HUES48 (cell line): ENCODE measurements around the gene CEP89.
"Not testable (repeated sequence)": the region's sequence is repeated elsewhere in the genome, so short reads cannot be mapped to it uniquely, and the experiment has no call there.

Source experiments
- H3K27ac ChIP-seq: one replicate; pipeline ENCODE4 v1.7.0; 2013; ENCODE audit warnings: low read depth, low read length, inconsistent platforms
- H3K27me3 ChIP-seq: 2 replicates; pipeline ENCODE4 v1.6.1; 2013; ENCODE audit warnings: mild to moderate bottlenecking, low read length; ENCODE audit not compliant: control insufficient read depth, insufficient read depth
- H3K36me3 ChIP-seq: 2 replicates; pipeline ENCODE4 v1.6.1; 2013; ENCODE audit warnings: low read length; ENCODE audit not compliant: control insufficient read depth, insufficient read depth
- H3K4me1 ChIP-seq: 2 replicates; pipeline ENCODE4 v1.6.1; 2013; ENCODE audit warnings: mild to moderate bottlenecking, low read length; ENCODE audit not compliant: control insufficient read depth, insufficient read depth
- H3K4me3 ChIP-seq: 2 replicates; pipeline ENCODE4 v1.5.1; 2013; ENCODE audit warnings: mild to moderate bottlenecking, low read depth, low read length
- H3K9ac ChIP-seq: 2 replicates; pipeline ENCODE4 v1.6.1; 2013; ENCODE audit warnings: mild to moderate bottlenecking, low read depth, low read length, moderate library complexity
- H3K9me3 ChIP-seq: 2 replicates; pipeline ENCODE4 v1.6.1; 2013; ENCODE audit warnings: low read length; ENCODE audit not compliant: control insufficient read depth, insufficient read depth

CEP89 gene

GRCh38 chr19:32895384-32895783, 76.4 kb downstream of the CEP89 start:
- 0 out of 2 replicates have a peak, but pooled peaks cover 2% of the 10 kb centered on the region for H3K4me1 ChIP-seq
- H3K9me3 ChIP-seq, result no peaks in the 10 kb centered on the region; the same call in 1 of the 2 replicates
- no peaks in the 10 kb centered on the region for H3K36me3 ChIP-seq
- H3K9ac ChIP-seq, result no peak overlapping the region
- no peak overlapping the region for H3K4me3 ChIP-seq
- H3K27ac ChIP-seq, result no peak overlapping the region
- no peaks in the 10 kb centered on the region for H3K27me3 ChIP-seq

- H3K4me1 ChIP-seq, result no peaks in the 10 kb centered on the region
- H3K4me3 ChIP-seq, result no peak overlapping the region
- no peaks in the 10 kb centered on the region for H3K36me3 ChIP-seq
- H3K9ac ChIP-seq, result no peak overlapping the region
- no peaks in the 10 kb centered on the region; the same call in 1 of the 2 replicates for H3K9me3 ChIP-seq
- H3K27me3 ChIP-seq, result no peaks in the 10 kb centered on the region
- no peak overlapping the region for H3K27ac ChIP-seq
Observed at GRCh38 chr19:32891609-32892008, 80.1 kb downstream of the CEP89 start.

- H3K9me3 ChIP-seq, result no peaks in the 10 kb centered on the region; the same call in 1 of the 2 replicates
- H3K9ac ChIP-seq, result no peak overlapping the region
- H3K27ac ChIP-seq, result no peak overlapping the region
- no peaks in the 10 kb centered on the region for H3K4me1 ChIP-seq
- no peaks in the 10 kb centered on the region for H3K27me3 ChIP-seq
- H3K4me3 ChIP-seq, result no peak overlapping the region
- no peaks in the 10 kb centered on the region for H3K36me3 ChIP-seq
Observed at GRCh38 chr19:32890841-32891240, 80.9 kb downstream of the CEP89 start.

- Histone ChIP-seq H3K4me3 (no peak overlapping the region), H3K9me3 (no peaks in the 10 kb centered on the region; the same call in 1 of the 2 replicates), H3K9ac (no peak overlapping the region), H3K27ac (no peak overlapping the region), H3K27me3 (no peaks in the 10 kb centered on the region), H3K4me1 (no peaks in the 10 kb centered on the region), H3K36me3 (no peaks in the 10 kb centered on the region)
Observed at GRCh38 chr19:32890326-32890725, 81.4 kb downstream of the CEP89 start.

GRCh38 chr19:32889137-32889934, 82.4 kb downstream of the CEP89 start:
- Histone ChIP-seq H3K36me3 (no peaks in the 10 kb centered on the region), H3K9me3 (no peaks in the 10 kb centered on the region; the same call in 1 of the 2 replicates), H3K9ac (no peak overlapping the region), H3K27me3 (no peaks in the 10 kb centered on the region), H3K27ac (no peak overlapping the region), H3K4me3 (no peak overlapping the region), H3K4me1 (no peaks in the 10 kb centered on the region)

- Histone ChIP-seq H3K36me3 (no peaks in the 10 kb centered on the region), H3K4me3 (no peak overlapping the region), H3K27me3 (no peaks in the 10 kb centered on the region), H3K9me3 (no peaks in the 10 kb centered on the region), H3K4me1 (no peaks in the 10 kb centered on the region), H3K9ac (no peak overlapping the region), H3K27ac (no peak overlapping the region)
Observed at GRCh38 chr19:32887572-32888215, 84.1 kb downstream of the CEP89 start.

- no peaks in the 10 kb centered on the region for H3K9me3 ChIP-seq
- no peak overlapping the region for H3K9ac ChIP-seq
- no peaks in the 10 kb centered on the region for H3K36me3 ChIP-seq
- H3K27me3 ChIP-seq, result no peaks in the 10 kb centered on the region
- no peaks in the 10 kb centered on the region for H3K4me1 ChIP-seq
- no peak overlapping the region for H3K4me3 ChIP-seq
- H3K27ac ChIP-seq, result no peak overlapping the region
Observed at GRCh38 chr19:32886241-32886640, 85.5 kb downstream of the CEP89 start.

GRCh38 chr19:32885255-32885654, 86.5 kb downstream of the CEP89 start:
- not testable (repeated sequence) for H3K9me3 ChIP-seq, H3K9ac ChIP-seq, H3K27me3 ChIP-seq, H3K36me3 ChIP-seq, H3K4me1 ChIP-seq, H3K27ac ChIP-seq, H3K4me3 ChIP-seq

- no peaks in the 10 kb centered on the region for H3K4me1 ChIP-seq
- H3K9ac ChIP-seq, result no peak overlapping the region
- no peak overlapping the region for H3K4me3 ChIP-seq
- no peaks in the 10 kb centered on the region for H3K27me3 ChIP-seq
- H3K36me3 ChIP-seq, result no peaks in the 10 kb centered on the region
- no peaks in the 10 kb centered on the region for H3K9me3 ChIP-seq
- H3K27ac ChIP-seq, result no peak overlapping the region
Observed at GRCh38 chr19:32881766-32882165, 90.0 kb downstream of the CEP89 start.

- Histone ChIP-seq H3K9ac (no peak overlapping the region), H3K9me3 (no peaks in the 10 kb centered on the region), H3K27ac (no peak overlapping the region), H3K4me1 (peaks cover 3% of the 10 kb centered on the region; the same call in 1 of the 2 replicates), H3K27me3 (no peaks in the 10 kb centered on the region), H3K4me3 (no peak overlapping the region), H3K36me3 (no peaks in the 10 kb centered on the region)
Observed at GRCh38 chr19:32880622-32881021, 91.1 kb downstream of the CEP89 start.

GRCh38 chr19:32879741-32880140, 92.0 kb downstream of the CEP89 start:
- Histone ChIP-seq H3K4me3 (no peak overlapping the region), H3K27ac (no peak overlapping the region), H3K9ac (no peak overlapping the region), H3K27me3 (no peaks in the 10 kb centered on the region), H3K9me3 (no peaks in the 10 kb centered on the region), H3K4me1 (peaks cover 4% of the 10 kb centered on the region; the same call in 1 of the 2 replicates), H3K36me3 (no peaks in the 10 kb centered on the region)
